T-helper 1 cell treated with Interleukin-12 subunit alpha and Interleukin-12 subunit beta and Interleukin-4 antibody, amounts not matched to agents 30 ng/mL and 1 ng/mL, for 36 hours (primary cell): ENCODE measurements around the gene SLC19A1. TPM values are rescaled to one million over a fixed set of nuclear protein-coding genes. Genes with fewer than 3 reads are reported as not detected.

ENCODE experiments used
- intact Hi-C: fragments of 100-400 bp; cut with micrococcal nuclease; formaldehyde crosslinking; loops from one replicate; pipeline ENCODE4 v1.15.1; 2024
- total RNA-seq: library from RNA; stranded (reverse); gene quantifications from 2 replicates; pipeline ENCODE4 v1.2.3, GENCODE V29; 2022

Gene SLC19A1
- total RNA-seq, 1 donor from 2014 or later, result 61.9 TPM

DNA sequence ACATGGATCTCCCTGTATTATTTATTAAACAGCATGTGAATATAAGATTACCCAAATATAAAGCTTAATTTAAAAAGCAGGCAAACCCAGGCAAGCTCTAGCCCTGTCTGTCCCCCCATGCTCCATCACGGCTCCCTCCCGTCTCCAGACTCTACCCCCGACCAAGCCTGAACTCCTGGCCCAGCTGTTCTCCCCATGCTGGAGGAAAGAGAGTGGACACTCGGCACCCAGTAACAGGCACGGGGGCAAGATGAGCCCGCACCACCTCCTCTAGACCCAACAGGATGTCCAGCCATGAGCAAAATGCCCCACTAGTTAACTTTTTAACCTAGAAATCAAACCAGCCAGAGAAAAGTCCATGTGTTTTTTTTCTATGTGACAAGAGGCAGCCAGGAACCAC is 19.3 kb downstream of the SLC19A1 start:
- intact Hi-C loops, result no loop called here

DNA sequence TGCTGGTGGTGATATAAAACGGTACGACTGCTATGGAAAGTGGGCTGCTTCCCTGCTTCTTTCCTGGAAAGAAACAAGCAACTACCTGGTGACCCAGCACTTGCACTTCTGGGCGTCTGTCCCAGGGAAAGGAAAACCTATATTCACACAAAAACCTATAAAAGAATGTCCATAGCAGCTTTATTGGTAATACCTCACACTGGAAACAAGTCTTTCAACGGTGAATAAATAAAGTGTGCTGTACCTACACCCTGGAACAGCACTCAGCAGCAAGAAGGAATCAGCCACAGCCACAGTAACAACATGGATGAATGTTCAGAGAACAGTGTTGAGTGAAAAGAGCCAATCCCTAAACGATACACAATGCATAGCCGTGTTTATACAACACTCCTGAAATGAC is 19.9 kb downstream of the SLC19A1 start:
- intact Hi-C loops, result no loop called here

DNA sequence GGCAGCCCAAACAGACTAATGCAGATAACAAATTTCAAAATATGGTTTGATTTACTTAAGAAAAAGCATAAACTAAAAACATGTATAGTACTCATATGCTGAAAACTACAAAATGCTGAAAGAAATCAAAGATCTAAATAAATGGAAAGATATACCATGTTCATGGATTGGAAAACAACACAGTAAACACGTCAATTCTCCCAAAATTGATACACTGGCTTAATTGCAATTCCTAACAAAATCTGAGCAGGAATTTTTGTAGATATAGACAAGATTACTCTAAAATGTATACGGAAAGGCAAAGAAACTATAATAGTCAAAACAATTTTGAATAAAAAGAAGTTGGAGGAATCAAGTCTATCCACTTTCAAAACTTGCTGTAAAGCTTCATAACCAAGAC is 21.0 kb downstream of the SLC19A1 start:
- intact Hi-C loops, result no loop called here

DNA sequence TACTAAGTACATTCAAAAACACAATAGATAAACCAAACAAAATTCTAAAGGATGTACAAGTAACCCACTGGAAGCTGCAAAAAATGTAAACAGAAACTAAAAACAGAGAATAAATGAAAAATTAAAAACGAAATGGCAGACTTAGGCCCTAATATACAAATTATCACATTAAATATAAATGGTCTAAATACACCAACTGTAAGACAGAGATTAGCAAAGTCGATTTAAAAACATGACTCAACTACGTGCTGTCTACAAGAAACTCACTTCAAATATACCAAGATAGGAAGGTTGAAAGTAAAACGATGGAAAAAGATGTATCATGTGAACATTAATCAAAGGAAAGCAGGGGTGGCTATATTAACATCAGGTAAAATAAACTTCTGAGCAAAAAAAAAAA is 23.1 kb downstream of the SLC19A1 start:
- intact Hi-C loops, result loop anchor here (2.0 kb wide), 1 partner anchor 40 kb away; no protein-coding TSS in a partner anchor

DNA sequence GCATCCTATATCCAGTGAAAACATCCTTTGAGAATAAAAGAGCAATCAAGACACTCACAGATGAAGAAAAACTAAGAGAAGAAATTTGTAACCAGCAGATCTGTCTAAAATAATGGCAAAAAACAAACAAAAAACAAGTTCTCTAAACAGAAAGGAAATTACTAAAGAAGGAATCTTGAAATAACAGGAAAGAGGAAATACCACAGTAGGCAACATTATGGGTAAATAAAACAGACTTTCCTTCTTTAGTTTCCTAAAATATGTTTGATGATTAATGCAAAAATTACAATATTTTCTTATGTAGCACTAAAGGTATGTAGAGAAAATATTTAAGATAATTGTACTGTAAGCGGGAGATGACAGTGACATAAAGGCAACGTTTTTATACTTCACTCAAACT is 23.5 kb downstream of the SLC19A1 start:
- intact Hi-C loops, result loop anchor here (2.0 kb wide), 1 partner anchor 40 kb away; no protein-coding TSS in a partner anchor

DNA sequence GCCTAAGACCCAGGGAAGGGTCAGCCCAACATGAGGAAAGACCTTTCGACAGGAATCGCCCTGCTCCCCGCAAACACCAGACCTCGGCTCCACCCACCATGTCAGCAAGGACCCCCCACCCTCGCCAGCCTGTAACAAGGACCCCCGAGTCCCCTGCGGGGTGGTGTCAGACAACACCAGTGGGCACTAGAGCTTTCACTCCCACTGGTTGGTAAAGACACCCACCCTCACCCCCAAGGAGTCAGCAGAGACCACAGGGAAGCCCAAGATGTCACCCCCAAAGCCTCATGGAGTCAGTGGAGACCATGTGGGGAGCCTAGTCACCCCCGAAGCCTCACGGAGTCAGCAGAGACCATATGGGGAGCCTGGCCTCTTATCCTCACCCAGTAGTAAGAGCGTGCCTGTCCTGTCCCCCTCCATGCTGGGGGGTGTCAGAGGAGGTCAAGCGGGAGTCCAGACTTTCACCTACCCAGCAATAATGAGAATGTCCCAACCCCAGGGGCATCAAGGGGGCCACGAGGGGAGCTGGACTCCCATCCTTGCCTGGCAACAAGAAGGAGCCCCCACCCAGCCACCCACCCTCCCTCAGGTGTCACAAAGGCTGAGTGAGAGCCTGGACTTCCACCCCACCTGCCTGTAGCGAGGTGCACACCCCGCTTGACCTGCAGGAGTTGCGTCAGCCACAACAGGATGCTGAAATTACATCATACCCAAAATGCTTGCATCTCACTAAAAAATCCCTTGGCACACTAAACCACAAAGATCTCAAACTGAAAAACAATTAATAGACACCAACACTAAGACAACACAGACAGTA is 24.8 kb downstream of the SLC19A1 start:
- intact Hi-C loops, result loop anchor here (2.0 kb wide), 1 partner anchor 39 kb away; no protein-coding TSS in a partner anchor

DNA sequence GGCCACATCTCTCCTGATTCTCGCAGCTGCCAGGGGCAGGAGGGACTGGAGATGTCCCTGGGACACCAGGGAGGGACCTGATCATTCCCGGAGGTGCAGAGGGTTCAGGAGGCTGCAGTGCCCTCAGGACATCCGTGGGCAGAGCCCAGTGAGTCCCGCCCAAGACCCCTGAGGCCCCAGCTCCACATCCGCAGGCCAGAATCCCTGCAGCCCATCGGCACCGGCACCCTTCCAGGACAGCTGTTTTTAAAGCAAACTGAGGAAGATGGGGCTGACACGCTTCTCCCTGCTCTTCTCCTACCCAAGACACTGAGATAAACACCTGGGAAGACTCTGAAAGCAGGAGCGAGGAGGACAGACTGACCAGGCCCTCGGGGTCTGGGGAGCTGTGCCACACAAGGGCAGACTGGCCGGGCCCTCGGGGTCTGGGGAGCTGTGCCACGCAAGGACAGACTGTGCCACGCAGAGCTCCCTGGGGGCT is 25.5 kb downstream of the SLC19A1 start:
- intact Hi-C loops, result no loop called here

DNA sequence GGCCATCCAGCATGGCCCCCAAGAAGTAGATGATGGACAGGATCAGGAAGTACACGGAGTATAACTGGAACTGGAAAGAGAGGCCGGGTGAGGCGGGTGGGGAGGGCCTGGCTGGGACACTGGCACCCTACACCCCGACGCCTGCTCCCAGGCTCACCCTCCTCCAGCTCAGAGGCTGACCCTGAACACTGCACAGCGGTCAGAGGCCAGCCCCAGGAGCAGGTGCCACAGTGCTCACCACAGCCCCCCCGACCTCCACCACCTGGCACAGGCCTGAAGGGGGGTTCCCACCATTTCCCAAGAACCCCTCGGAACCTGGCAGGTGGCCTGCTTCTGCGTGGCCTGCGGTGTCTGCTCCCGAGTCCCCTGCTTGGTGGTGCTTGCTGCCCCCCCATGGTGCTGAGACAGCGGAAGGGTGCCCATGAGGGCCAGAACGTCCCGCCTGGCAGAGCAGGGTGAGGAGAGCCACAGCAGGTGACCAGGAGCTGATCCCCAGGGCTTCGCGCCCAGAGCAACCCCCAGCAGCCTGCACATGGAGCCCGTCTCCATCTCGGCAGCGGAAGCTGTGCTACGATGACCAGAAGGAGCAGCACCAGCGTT is 26.1 kb downstream of the SLC19A1 start:
- intact Hi-C loops, result no loop called here

DNA sequence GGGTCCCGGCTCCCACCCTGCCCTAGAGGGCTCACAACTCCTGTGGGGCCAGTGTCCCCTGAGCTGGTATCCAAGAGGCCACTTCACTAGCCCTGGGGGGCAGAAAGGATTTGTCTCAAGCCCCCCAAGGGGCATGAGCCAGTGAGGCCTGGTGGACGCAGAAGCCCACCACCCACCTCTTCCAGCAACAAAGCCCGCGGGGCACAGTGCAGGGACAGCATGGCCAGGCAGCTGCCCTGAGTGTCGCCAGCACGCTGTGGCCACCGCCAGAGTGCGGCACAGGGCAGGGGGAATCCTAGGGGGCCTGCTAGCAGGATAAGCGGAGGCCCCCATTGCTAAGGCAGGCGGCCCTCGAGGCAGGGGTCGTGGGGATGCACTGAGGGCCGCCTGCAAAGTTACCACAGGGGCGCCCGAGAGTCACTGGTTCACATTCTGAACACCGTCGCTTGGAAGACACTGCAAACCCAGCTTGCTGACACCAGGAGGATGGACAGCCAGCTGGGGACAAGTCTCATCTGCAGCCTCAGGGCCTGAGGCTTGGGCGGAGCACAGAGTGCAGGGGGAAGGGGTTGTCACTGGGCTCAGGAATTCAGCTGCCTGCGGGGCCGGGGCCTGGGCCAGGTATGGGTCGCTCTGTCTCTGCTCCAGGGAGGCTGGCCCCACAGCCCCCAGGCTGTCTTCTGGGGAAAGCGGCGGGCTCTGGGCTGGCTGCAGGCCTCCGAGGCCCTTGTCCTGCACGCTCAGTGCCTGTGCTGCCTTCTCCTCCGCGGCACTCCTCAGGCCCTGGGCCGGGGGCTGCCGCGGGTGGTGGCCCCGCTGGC is 26.8 kb downstream of the SLC19A1 start:
- intact Hi-C loops, result no loop called here

DNA sequence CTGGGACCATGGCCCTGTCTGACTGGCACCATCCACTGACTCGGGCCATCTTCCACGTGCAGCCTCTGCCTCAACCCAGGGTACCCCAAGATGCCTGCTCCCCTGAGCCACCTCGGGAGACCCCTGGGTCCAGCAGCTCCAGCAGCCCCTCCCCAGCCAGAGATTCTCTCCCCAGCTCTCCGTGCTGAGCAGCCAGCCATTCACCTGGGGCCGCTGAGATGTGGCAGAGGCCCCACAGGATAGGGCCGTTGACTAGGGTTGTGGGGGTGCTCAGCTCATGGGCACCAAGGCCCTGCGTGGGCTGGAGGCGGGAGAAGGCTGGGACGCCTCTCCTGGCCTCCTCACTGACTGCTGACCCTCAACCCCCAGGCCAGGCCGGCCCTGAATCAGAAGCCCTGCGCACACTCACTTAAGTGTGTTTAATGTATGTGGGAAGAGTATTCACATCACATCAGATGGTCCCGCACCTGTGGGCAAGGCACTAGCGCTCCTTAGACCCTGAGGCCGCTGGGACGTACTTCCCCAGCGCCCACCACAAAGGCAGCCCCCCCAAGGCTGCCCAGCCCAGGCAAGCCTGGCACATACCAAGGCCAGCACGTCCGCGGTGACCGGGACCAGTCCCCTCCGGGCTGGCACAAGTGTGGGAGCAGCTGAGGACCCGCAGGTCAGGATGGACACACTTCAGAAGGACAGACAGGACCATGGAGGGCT is 27.8 kb downstream of the SLC19A1 start:
- intact Hi-C loops, result no loop called here

DNA sequence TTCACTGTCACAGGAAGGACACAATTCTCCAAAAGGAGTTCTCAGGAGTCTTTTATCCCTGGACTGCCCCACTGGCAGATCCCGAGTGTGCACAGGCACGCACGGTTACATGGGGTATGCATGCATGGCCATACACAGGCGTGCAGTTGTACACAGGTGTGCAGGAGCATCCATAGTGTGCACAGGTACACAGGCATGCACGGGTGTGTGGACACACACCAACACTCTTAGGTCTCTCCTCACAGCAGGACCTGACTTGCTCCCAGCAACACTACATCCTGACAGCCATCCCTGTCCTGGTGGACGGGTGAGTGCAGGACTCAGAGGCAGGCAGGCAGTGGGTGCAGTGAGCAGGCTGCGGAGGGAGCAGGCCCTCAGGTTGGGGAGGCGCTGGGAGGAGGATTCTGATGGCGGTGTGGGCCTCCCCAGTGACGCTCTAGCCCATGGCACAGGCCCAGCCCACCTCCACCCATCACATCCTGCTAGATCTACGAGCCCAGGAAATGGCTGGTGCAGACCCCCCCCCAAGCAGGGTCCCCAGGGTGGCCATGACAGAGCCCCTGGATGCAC is 28.4 kb downstream of the SLC19A1 start:
- intact Hi-C loops, result no loop called here

DNA sequence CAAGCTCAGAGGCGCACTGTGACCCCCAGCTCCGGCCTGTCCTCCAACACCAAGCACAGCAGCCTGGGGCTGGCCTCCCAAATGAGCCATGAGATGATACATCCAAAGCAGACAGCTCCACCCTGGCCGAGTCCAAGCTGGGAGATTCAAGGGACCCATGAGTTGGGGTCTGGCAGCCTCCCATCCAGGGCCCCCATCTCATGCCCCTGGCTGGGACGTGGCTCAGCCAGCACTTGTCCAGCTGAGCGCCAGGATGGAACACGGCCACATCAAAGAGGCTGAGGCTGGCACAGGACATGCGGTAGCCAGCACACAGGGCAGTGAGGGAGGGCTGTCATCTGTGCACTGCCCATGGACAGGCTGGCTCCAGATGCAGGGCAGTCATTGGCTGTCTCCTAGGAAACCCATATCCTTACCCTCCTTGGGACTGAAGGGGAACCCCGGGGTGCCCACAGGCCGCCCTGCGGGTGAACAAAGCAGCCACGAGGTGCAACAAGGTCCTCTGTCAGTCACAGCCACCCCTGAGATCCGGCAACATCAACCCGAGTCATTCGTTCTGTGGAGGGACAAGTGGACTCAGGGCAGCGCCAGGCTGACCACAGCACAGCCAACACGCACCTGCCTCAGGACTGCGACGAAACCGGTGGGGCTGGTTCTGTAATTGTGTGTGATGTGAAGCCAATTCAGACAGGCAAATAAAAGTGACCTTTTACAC is 29.1 kb downstream of the SLC19A1 start:
- intact Hi-C loops, result no loop called here

DNA sequence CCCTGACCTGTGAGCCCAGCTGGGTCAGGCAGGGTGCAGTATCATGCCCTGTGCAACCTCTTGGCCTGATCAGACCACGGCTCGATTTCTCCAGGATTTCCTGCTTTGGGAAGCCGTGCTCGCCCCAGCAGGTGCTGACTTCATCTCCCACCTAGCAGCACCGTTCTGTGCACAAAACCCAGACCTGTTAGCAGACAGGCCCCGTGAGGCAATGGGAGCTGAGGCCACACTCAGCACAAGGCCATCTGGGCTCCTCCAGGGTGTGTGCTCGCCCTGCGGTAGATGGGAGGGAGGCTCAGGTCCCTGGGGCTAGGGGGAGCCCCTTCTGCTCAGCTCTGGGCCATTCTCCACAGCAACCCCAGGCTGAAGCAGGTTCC is 29.6 kb downstream of the SLC19A1 start:
- intact Hi-C loops, result no loop called here

DNA sequence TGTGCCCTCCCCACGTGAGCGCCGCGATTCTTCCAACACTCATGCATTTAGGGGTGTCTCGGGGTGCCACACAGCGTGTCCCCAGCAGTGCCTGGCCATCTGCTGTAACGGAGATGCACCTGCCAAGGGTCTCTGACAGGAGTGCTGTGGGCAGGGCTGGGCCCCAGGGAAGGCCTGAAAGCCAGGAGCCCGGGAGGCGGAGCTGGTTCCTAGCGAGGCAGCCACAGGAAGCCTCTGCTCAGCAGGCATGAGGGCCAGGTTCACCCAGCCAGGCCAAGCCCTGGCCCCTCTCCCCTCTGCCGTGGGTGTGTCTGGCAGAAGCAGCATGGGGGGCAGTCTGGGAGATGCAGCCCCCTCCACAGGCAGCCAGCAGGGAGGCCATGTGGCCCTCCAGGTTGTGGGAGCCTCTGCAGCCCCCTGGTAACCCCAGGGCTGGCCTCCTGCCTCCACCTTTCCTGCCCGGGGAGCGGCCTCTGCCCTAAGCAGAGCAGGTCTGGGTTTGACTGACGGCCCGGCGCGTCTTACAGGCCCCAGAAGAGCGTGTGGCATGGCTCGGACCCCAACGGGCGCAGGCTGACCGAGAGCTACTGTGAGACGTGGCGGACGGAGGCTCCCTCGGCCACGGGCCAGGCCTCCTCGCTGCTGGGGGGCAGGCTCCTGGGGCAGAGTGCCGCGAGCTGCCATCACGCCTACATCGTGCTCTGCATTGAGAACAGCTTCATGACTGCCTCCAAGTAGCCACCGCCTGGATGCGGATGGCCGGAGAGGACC is 30.4 kb downstream of the SLC19A1 start:
- intact Hi-C loops, result no loop called here

DNA sequence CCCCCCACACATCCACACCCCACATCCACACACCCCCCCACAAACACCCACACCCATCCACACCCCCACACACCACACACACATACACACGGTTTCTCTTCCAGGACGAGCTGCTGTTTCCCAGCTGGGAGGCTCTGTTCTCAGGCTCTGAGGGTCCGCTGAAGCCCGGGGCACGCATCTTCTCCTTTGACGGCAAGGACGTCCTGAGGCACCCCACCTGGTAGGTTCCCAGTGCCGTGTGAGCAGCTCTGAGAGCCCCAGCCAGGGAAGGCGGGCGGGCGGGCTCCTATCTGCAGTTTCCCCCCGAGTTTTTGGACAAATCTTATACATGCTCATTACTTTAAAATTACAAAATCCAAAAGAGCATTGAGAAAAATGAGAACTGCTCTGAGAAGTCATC is 31.2 kb downstream of the SLC19A1 start:
- intact Hi-C loops, result no loop called here

DNA sequence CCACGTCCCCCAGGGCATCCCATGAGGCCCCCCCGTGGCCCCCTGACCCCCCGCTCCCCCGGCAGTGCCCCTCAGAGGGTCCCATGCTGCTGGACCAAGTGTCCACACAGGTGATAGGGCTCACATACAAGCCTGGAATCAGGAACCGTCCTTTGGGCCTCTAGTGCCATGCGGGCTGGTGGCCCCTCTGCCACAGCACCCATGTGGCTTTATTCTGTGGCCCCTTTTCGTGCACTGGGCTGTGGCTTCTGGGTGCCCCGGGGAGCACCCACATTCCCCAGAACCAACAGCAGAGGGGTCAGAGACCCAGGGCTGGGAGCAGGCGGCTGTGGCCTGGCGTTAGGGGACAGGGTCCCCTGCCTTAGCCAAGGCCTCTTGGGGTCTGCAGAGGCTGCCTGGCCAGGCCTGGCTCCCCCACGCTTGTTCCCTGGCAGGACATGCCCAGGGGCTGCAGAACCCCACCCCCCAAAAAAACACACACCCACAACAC is 31.7 kb downstream of the SLC19A1 start:
- intact Hi-C loops, result no loop called here

DNA sequence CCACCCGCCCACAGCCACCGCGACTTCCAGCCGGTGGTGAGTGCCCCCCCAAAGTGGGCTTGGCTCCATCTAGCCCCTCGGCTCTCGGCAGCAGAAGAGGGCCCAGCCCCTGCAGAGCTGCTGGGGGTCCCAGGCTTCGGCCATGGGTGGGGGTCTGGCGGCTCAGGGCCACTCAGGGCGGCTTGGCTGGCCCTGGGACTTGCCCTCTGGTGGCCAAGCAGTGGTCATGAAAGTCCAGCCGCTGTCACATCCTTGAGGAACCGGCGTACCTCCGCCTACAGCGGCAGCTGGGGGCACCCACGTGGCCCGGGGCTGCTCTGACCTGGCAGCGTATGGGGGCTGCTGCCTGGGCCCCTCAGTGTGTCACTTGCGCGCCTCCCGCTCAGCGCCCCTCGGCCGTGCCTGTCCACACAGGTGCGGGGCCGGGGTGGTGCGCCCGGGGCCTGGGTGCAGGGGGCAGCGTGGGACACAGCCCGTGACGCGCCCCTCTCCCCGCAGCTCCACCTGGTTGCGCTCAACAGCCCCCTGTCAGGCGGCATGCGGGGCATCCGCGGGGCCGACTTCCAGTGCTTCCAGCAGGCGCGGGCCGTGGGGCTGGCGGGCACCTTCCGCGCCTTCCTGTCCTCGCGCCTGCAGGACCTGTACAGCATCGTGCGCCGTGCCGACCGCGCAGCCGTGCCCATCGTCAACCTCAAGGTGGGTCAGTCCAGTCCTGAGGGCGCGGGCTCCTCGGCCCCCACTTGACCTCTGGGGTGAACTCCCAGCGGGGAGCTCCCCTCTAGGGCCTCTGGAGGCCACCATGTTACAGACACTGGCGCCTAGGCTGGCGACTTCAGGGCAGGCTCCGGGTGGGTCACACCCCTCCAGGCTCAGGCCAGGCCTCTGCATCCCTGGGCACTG is 32.4 kb downstream of the SLC19A1 start:
- intact Hi-C loops, result no loop called here
